Body of pancreas (tissue), 4 donors: ENCODE data around the gene RINT1. TPM values are rescaled to one million over a fixed set of nuclear protein-coding genes. Genes with fewer than 3 reads are reported as not detected.

Source experiments
- ATAC-seq: fragments of 150-250 bp; one replicate; pipeline ENCODE4 v1.9.1; 2016
- DNase-seq, 4 donors: peaks; one replicate each; pipeline ENCODE4 v3.0.0-alpha.2; 2019
- H3K27ac ChIP-seq, 4 donors: fragments of 200-600 bp; sonication (generic); 1 replicate in 3 of 4; 2 replicates in 1 of 4; pipeline versions ENCODE4 v1.5.1 to v1.6.1; 2016 to 2019; ENCODE audit warnings: mild to moderate bottlenecking in 1 of 4, mixed read lengths in 1 of 4, moderate library complexity in 1 of 4
- H3K27me3 ChIP-seq, 2 donors: fragments of 200-600 bp; sonication (generic); one replicate each; pipeline ENCODE4 v1.6.0; 2016; ENCODE audit warnings: mild to moderate bottlenecking in 1 of 2
- H3K36me3 ChIP-seq, 2 donors: fragments of 200-600 bp; sonication (generic); replicated peaks in 1 of 2; 2 replicates each; pipeline ENCODE4 v1.5.1; 2016; ENCODE audit warnings: low read depth in 2 of 2; ENCODE audit not compliant: insufficient read depth in 1 of 2
- H3K4me1 ChIP-seq: fragments of 200-600 bp; sonication (generic); one replicate; pipeline ENCODE4 v1.6.0; 2016
- H3K4me3 ChIP-seq, 2 donors: fragments of 200-600 bp; sonication (generic); 1 replicate in 1 of 2; 2 replicates in 1 of 2; pipeline ENCODE4 v1.5.1; 2016 to 2019
- H3K9me3 ChIP-seq, 3 donors: fragments of 200-600 bp; sonication (generic); 1 replicate in 2 of 3; 2 replicates in 1 of 3; pipeline ENCODE4 v1.5.1; 2016
- POLR2A ChIP-seq, 3 donors: fragments of 450-650 bp; IDR thresholded peaks; one replicate each; pipeline ENCODE4 v1.6.1; 2016; ENCODE audit warnings: antibody characterized with exemption in 3 of 3, mild to moderate bottlenecking in 2 of 3
- WGBS, 2 donors: methylation state at CpG; one replicate each; pipeline ENCODE4 v1.1.5; 2017; 5-methylcytosine and 5-hydroxymethylcytosine counted together
- intact Hi-C: fragments of 100-400 bp; cut with DNase I; formaldehyde crosslinking; loops from one replicate; pipeline ENCODE4 v1.15.1; 2023
- total RNA-seq, 2 donors: library from RNA; depleted of rRNA; stranded (reverse); fragments of >200 nt; gene quantifications; one replicate each; pipeline ENCODE4 v1.1.0, GENCODE V29; 2016
- TF ChIP-seq, protein P1 (sequence below), 7 experiments: fragments of 450-650 bp in 4 of 7; fragments of 200-600 bp in 3 of 7; sonication (generic) in 3 of 7; IDR thresholded peaks; one replicate each; pipeline ENCODE4 v1.5.1; 2016 to 2019; ENCODE audit warnings: antibody characterized with exemption in 7 of 7

RINT1 gene
- total RNA-seq, 2 donors from 2014 or later: 26.5 to 33.0 TPM

DNA sequence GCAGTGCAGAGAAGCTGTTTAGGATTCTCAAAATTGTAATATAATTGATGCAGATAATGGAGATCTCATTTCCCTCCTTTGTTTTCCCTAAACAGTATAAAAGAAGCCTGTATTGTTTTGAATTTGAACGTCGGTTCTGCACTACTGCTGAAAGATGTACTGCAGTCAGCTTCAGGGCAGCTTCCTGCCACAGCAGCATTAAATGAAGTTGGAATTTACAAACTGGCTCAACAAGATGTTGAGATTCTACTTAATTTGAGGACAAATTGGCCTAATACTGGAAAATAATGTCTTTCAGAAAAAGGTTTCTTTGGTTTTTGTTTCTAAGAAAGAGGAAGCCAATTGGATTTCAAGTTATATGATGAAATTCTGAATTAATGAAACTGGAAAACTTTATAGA is 35.0 kb downstream of the RINT1 start:
- Histone ChIP-seq H3K36me3 (peaks cover 0 to 22% of the 10 kb centered on the region in 2 donors), H3K4me3 (no peak overlapping the region), H3K27me3 (no peaks in the 10 kb centered on the region), H3K4me1 (no peaks in the 10 kb centered on the region), H3K9me3 (no peaks in the 10 kb centered on the region), H3K27ac (no peak overlapping the region)
- ATAC-seq (no peak), DNase-seq (no peak)
- intact Hi-C loops: no loop called here
- 83 to 90% methylated on average over 2 of the region's 2 CpGs for WGBS, 2 donors
- TF ChIP-seq POLR2A (IDR thresholded peaks at IDR 0.05): no peak
- TF ChIP-seq, protein P1, sequence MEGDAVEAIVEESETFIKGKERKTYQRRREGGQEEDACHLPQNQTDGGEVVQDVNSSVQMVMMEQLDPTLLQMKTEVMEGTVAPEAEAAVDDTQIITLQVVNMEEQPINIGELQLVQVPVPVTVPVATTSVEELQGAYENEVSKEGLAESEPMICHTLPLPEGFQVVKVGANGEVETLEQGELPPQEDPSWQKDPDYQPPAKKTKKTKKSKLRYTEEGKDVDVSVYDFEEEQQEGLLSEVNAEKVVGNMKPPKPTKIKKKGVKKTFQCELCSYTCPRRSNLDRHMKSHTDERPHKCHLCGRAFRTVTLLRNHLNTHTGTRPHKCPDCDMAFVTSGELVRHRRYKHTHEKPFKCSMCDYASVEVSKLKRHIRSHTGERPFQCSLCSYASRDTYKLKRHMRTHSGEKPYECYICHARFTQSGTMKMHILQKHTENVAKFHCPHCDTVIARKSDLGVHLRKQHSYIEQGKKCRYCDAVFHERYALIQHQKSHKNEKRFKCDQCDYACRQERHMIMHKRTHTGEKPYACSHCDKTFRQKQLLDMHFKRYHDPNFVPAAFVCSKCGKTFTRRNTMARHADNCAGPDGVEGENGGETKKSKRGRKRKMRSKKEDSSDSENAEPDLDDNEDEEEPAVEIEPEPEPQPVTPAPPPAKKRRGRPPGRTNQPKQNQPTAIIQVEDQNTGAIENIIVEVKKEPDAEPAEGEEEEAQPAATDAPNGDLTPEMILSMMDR (IDR thresholded peaks at IDR 0.05): no peak

DNA sequence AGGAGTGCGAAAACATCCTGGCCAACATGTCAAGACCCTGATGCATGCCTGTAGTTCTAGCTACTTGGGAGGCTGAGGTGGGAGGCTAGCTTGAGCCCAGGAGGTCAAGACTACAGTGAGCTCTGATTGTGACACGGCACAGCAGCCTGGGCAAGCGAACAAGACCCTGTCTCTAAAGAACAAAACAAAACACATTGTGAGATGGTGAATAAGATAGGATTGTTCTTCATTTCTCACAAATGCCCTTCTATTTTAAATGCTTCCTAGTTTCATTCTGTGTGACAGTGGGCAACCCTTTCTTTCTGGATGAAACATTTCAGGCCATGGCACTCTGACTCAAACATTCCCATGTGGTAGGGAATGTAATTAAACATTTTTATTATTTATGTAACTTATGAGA is 35.8 kb downstream of the RINT1 start:
- Histone ChIP-seq H3K27ac (no peak overlapping the region), H3K4me1 (no peaks in the 10 kb centered on the region), H3K27me3 (no peaks in the 10 kb centered on the region), H3K4me3 (no peak overlapping the region), H3K9me3 (no peaks in the 10 kb centered on the region), H3K36me3 (peaks cover 0 to 22% of the 10 kb centered on the region in 2 donors)
- intact Hi-C loops: no loop called here
- 90 to 95% methylated on average over 3 of the region's 3 CpGs for WGBS, 2 donors
- ATAC-seq (no peak), DNase-seq (no peak)
- no peak for TF ChIP-seq POLR2A (IDR thresholded peaks at IDR 0.05)
- TF ChIP-seq, protein P1 (IDR thresholded peaks at IDR 0.05): no peak

DNA sequence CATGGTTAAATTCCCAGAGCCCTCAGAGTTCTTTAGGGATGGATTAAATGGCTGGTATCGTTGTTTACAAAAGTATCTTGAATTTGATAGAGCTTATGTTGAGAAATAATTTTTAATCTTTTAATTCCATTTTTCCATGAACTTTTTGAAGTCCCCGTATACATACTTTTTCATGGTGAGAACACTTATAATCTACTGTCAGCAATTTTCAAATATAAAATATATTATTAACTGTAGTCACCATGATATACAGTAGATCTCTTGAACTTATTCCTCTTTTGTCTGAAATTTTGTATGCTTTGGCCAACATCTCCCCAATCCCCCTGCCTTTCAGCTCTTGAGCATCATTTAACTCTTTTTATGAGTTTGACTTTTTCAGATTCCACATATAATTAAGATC is 39.9 kb downstream of the RINT1 start:
- Histone ChIP-seq H3K36me3 (peaks cover 0 to 5% of the 10 kb centered on the region in 2 donors), H3K9me3 (no peaks in the 10 kb centered on the region), H3K27me3 (no peaks in the 10 kb centered on the region), H3K4me3 (no peak overlapping the region), H3K4me1 (no peaks in the 10 kb centered on the region), H3K27ac (no peak overlapping the region)
- ATAC-seq: no peak
- no peak for DNase-seq
- intact Hi-C loops: no loop called here
- 75 to 77% methylated on average over 2 of the region's 2 CpGs for WGBS, 2 donors
- no peak for TF ChIP-seq POLR2A (IDR thresholded peaks at IDR 0.05)
- TF ChIP-seq, protein P1 (IDR thresholded peaks at IDR 0.05): no peak

DNA sequence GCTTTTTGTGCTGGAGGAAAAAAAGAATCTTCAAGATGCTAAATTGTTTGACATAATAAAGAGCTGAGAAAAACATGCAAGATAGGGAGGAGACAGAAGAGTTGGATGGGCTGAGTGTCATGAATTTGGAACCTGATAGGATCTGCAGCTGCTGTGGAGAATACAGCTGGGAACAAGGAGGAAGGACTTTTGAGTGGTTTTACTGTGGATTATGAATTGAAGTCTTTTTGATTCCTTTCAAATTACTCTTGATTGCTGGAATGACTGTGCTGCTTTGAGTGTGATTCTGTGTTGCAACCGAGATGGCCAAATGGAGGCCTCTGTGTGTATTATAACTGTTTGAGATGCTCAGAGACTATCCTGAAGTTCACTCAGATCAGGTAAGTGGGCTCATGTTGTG is 45.2 kb downstream of the RINT1 start:
- ATAC-seq (no peak), DNase-seq (no peak)

DNA sequence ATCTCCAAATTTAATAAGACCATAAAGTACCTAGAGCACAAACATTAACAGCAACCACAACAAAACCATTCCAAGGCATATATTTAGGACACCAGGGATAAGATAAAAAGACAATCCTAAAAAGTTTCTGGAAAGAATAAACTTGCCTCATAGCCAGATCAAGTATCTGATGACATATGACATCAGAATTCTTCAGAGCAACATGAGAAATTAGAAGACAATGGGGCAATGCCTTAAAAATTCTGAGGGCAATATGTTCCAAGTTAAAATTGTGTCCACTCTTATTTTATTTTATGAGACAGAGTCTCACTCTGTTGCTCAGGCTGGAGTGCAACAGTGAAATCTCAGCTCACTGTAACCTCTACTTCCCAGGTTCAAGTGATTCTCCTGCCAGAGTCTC is 46.5 kb downstream of the RINT1 start:
- H3K9me3 ChIP-seq: no peaks in the 10 kb centered on the region
- ATAC-seq: no peak
- H3K27ac ChIP-seq: no peak overlapping the region
- no peak for DNase-seq
- H3K4me1 ChIP-seq: peaks cover 9% of the 10 kb centered on the region
- TF ChIP-seq, protein P1 (IDR thresholded peaks at IDR 0.05): no peak
- no peak for TF ChIP-seq POLR2A (IDR thresholded peaks at IDR 0.05)
- H3K27me3 ChIP-seq: no peaks in the 10 kb centered on the region
- H3K36me3 ChIP-seq: no peaks in the 10 kb centered on the region
- no peak overlapping the region for H3K4me3 ChIP-seq
- intact Hi-C loops: no loop called here

More for the DNA sequence above, 45.2 kb downstream of the RINT1 start:
- TF ChIP-seq, protein P1 (IDR thresholded peaks at IDR 0.05): no peak
- no peak for TF ChIP-seq POLR2A (IDR thresholded peaks at IDR 0.05)
- Histone ChIP-seq H3K4me1 (peaks cover 9% of the 10 kb centered on the region), H3K36me3 (no peaks in the 10 kb centered on the region), H3K27ac (no peak overlapping the region), H3K9me3 (no peaks in the 10 kb centered on the region), H3K27me3 (no peaks in the 10 kb centered on the region), H3K4me3 (no peak overlapping the region)
- 79 to 83% methylated on average over 1 of the region's 1 CpG for WGBS, 2 donors
- intact Hi-C loops: no loop called here
